HepG2 (cell line): ENCODE results near the gene MAN2A2. TPM values are rescaled to one million over a fixed set of nuclear protein-coding genes. Genes with fewer than 3 reads are reported as not detected.

Experiments
- ATF7-NPFF ChIP-seq: sonication (generic); formaldehyde crosslinking; IDR thresholded peaks from 2 replicates; pipeline ENCODE4 v1.8.1; 2023; ENCODE audit warnings: mild to moderate bottlenecking, low read depth, missing genetic modification reagents, moderate library complexity
- HOXA3 ChIP-seq: sonication (generic); formaldehyde crosslinking; IDR thresholded peaks from 2 replicates; pipeline ENCODE4 v1.5.0; 2020; ENCODE audit warnings: missing genetic modification reagents
- KAT2B ChIP-seq: fragments of 150-350 bp; IDR thresholded peaks from 2 replicates; pipeline ENCODE4 v1.6.1; 2014; ENCODE audit warnings: low read depth, low read length, borderline replicate concordance
- NBN ChIP-seq: fragments of 450-650 bp; conservative IDR thresholded peaks from 2 replicates; pipeline ENCODE4 v1.6.1; 2017
- NCOR1 ChIP-seq: fragments of 200-600 bp; sonication (generic); IDR thresholded peaks from 2 replicates; pipeline ENCODE4 v1.7.0; 2017; ENCODE audit warnings: antibody characterized with exemption, low read length, borderline replicate concordance
- NFIB ChIP-seq: sonication (generic); formaldehyde crosslinking; IDR thresholded peaks from 2 replicates; pipeline ENCODE4 v1.9.0; 2021; ENCODE audit warnings: missing genetic modification reagents, mild to moderate bottlenecking, borderline replicate concordance
- PAF1 ChIP-seq: IDR thresholded peaks from 2 replicates; pipeline ENCODE4 v1.6.1; 2016; ENCODE audit warnings: missing genetic modification reagents, missing compliant biosample characterization
- RARA ChIP-seq: IDR thresholded peaks from 2 replicates; pipeline ENCODE4 v1.6.1; 2016; ENCODE audit warnings: missing genetic modification reagents, missing compliant biosample characterization
- RFXANK ChIP-seq: IDR thresholded peaks from 2 replicates; pipeline ENCODE4 v1.6.1; 2016
- RXRA ChIP-seq: sonication (generic); formaldehyde crosslinking; IDR thresholded peaks from 2 replicates; pipeline ENCODE4 v1.5.1; 2020; ENCODE audit warnings: missing genetic modification reagents
- SP4 ChIP-seq: sonication (generic); formaldehyde crosslinking; IDR thresholded peaks from 2 replicates; pipeline ENCODE4 v1.8.1; 2023; ENCODE audit warnings: mild to moderate bottlenecking, missing genetic modification reagents
- ZBTB8A ChIP-seq: sonication (generic); formaldehyde crosslinking; IDR thresholded peaks from 2 replicates; pipeline ENCODE4 v1.4.0; 2020; ENCODE audit warnings: mild to moderate bottlenecking, low read depth, missing genetic modification reagents, borderline replicate concordance
- ZNF142 ChIP-seq: sonication (generic); formaldehyde crosslinking; IDR thresholded peaks from 2 replicates; pipeline ENCODE4 v1.4.0; 2020; ENCODE audit warnings: missing genetic modification reagents
- ZNF274 ChIP-seq: sonication (generic); formaldehyde crosslinking; IDR thresholded peaks from 2 replicates; pipeline ENCODE4 v1.5.1; 2020; ENCODE audit warnings: mild to moderate bottlenecking, missing genetic modification reagents
- ZNF280D ChIP-seq: sonication (generic); formaldehyde crosslinking; IDR thresholded peaks from 2 replicates; pipeline ENCODE4 v1.5.1; 2020; ENCODE audit warnings: mild to moderate bottlenecking, missing genetic modification reagents
- ZNF362 ChIP-seq: sonication (generic); formaldehyde crosslinking; IDR thresholded peaks from 2 replicates; pipeline ENCODE4 v1.4.0; 2020; ENCODE audit warnings: missing genetic modification reagents, mild to moderate bottlenecking, borderline replicate concordance
- ZNF501 ChIP-seq: sonication (generic); formaldehyde crosslinking; IDR thresholded peaks from 2 replicates; pipeline ENCODE4 v1.5.1; 2020; ENCODE audit warnings: mild to moderate bottlenecking, moderate library complexity, missing genetic modification reagents
- ZNF580 ChIP-seq: IDR thresholded peaks from 2 replicates; pipeline ENCODE4 v1.6.1; 2016; ENCODE audit warnings: low read depth, borderline replicate concordance
- ZNF891 ChIP-seq: sonication (generic); formaldehyde crosslinking; IDR thresholded peaks from 2 replicates; pipeline ENCODE4 v1.5.0; 2020; ENCODE audit warnings: mild to moderate bottlenecking, missing genetic modification reagents
- polyA plus RNA-seq, 8 experiments: library from polyadenylated mRNA; depleted of rRNA in 3 of 8; stranded (reverse) in 7 of 8; unstranded in 1 of 8; fragments of >200 nt; fragmentation: Illumina TruSeq in 4 of 8; extraction: Trizol in 4 of 8; gene quantifications; 2 replicates each; pipeline versions ENCODE4 v1.2.1 to v1.2.3, GENCODE V29; 2011 to 2016; ENCODE audit warnings: low read depth in 4 of 8, missing spikeins in 1 of 8, mixed read lengths in 1 of 8; ENCODE audit not compliant: insufficient read depth in 1 of 8
- total RNA-seq, 5 experiments: library from RNA; depleted of rRNA; stranded (reverse); fragments of >200 nt; fragmentation: Illumina TruSeq; extraction: Trizol; gene quantifications; 2 replicates each; pipeline ENCODE4 v1.2.3, GENCODE V29; 2016; ENCODE audit warnings: low read depth in 1 of 5

MAN2A2 gene
- total and polyA plus RNA-seq, 2 of the 13 experiments (the other 11 are each of a cell fraction or from before 2014, with no cell fraction given): 17.5 to 51.5 TPM

GRCh38 chr15:90873998-90874605 is 29.0 kb upstream of the MAN2A2 start (continued):
- no peak for TF ChIP-seq ZNF142
- TF ChIP-seq RARA (CRISPR knock-in tag): peak; percentile 99
- TF ChIP-seq HOXA3: peak; percentile 94
- peak; percentile 99 for TF ChIP-seq RXRA (CRISPR knock-in tag)
- no peak for TF ChIP-seq NFIB
- peak; percentile 96 for TF ChIP-seq ATF7-NPFF
- peak; percentile 93 for TF ChIP-seq ZNF274
- peak; percentile 92 for TF ChIP-seq ZNF362 (CRISPR knock-in tag)
- peak; percentile 93; the same call in 1 of the 2 replicates for TF ChIP-seq ZNF891
- TF ChIP-seq NBN: no peak
- TF ChIP-seq ZBTB8A: peak; percentile 78; the same call in 1 of the 2 replicates
- 0 out of 2 replicates have a peak, but pooled peaks have one; percentile 27 for TF ChIP-seq RFXANK (CRISPR knock-in tag)
- no peak for TF ChIP-seq KAT2B
- no peak for TF ChIP-seq PAF1 (CRISPR knock-in tag)
- no peak for TF ChIP-seq ZNF501 (CRISPR knock-in tag)
- peak; percentile 93; the same call in 1 of the 2 replicates for TF ChIP-seq ZNF580 (CRISPR knock-in tag)
- TF ChIP-seq NCOR1: peak; percentile 98
- TF ChIP-seq SP4 (CRISPR knock-in tag): peak; percentile 89
- peak; percentile 77; the same call in 1 of the 2 replicates for TF ChIP-seq ZNF280D (CRISPR knock-in tag)
